Liver (tissue), 9 donors: ENCODE results near the gene TMEM8B. TPM values are rescaled to one million over a fixed set of nuclear protein-coding genes. Genes with fewer than 3 reads are reported as not detected.

Experiments
- DNase-seq: peaks from one replicate; pipeline ENCODE4 v3.0.0-alpha.2; 2017; ENCODE audit warnings: low spot score
- H3K27ac ChIP-seq, 2 donors: one replicate each; pipeline ENCODE4 v1.7.0; 2013; ENCODE audit warnings: inconsistent platforms in 2 of 2, low read length in 2 of 2, control low read depth in 1 of 2, low read depth in 1 of 2, mild to moderate bottlenecking in 1 of 2
- H3K27me3 ChIP-seq, 4 donors: one replicate each; pipeline versions ENCODE4 v1.6.1 to v1.7.0; 2013; ENCODE audit warnings: low read length in 3 of 4, inconsistent platforms in 1 of 4, mild to moderate bottlenecking in 1 of 4, moderate library complexity in 1 of 4; ENCODE audit not compliant: control insufficient read depth in 4 of 4, insufficient read depth in 4 of 4
- H3K36me3 ChIP-seq, 4 donors: one replicate each; pipeline versions ENCODE4 v1.6.1 to v1.7.0; 2013; ENCODE audit warnings: low read length in 3 of 4, mild to moderate bottlenecking in 3 of 4, low read depth in 1 of 4, moderate library complexity in 1 of 4; ENCODE audit not compliant: control insufficient read depth in 4 of 4, insufficient read depth in 3 of 4
- H3K4me1 ChIP-seq, 4 donors: one replicate each; pipeline versions ENCODE4 v1.6.1 to v1.7.0; 2013; ENCODE audit warnings: low read length in 3 of 4, mild to moderate bottlenecking in 3 of 4, moderate library complexity in 1 of 4; ENCODE audit not compliant: control insufficient read depth in 4 of 4, insufficient read depth in 4 of 4
- H3K4me3 ChIP-seq, 3 donors: one replicate each; pipeline versions ENCODE4 v1.6.1 to v1.7.0; 2013; ENCODE audit warnings: low read length in 3 of 3, control low read depth in 1 of 3, low read depth in 1 of 3, mild to moderate bottlenecking in 1 of 3
- H3K9ac ChIP-seq, 2 donors: one replicate each; pipeline ENCODE4 v1.7.0; 2013; ENCODE audit warnings: low read length in 2 of 2, mild to moderate bottlenecking in 2 of 2, moderate library complexity in 2 of 2, control low read depth in 1 of 2, low read depth in 1 of 2
- H3K9me3 ChIP-seq, 4 donors: one replicate each; pipeline versions ENCODE4 v1.6.1 to v1.7.0; 2013; ENCODE audit warnings: low read length in 3 of 4; ENCODE audit not compliant: control insufficient read depth in 4 of 4
- EGR1 ChIP-seq, 2 donors: IDR thresholded peaks; 2 replicates each; pipeline ENCODE4 v1.6.1; 2016 to 2018; ENCODE audit warnings: antibody characterized with exemption in 2 of 2, low read depth in 2 of 2
- FOXA1 ChIP-seq: IDR thresholded peaks from 2 replicates; pipeline ENCODE4 v1.6.1; 2016; ENCODE audit warnings: antibody characterized with exemption
- FOXA2 ChIP-seq: IDR thresholded peaks from 2 replicates; pipeline ENCODE4 v1.6.1; 2016; ENCODE audit warnings: antibody characterized with exemption
- HNF4A ChIP-seq, 2 donors: conservative IDR thresholded peaks; 2 replicates each; pipeline ENCODE4 v1.6.1; 2016; ENCODE audit warnings: antibody characterized with exemption in 2 of 2, mild to moderate bottlenecking in 2 of 2
- HNF4G ChIP-seq: IDR thresholded peaks from 2 replicates; pipeline ENCODE4 v1.6.1; 2016; ENCODE audit warnings: antibody characterized with exemption
- NR2F2 ChIP-seq: IDR thresholded peaks from 2 replicates; pipeline ENCODE4 v1.6.1; 2016; ENCODE audit warnings: antibody characterized with exemption
- RAD21 ChIP-seq, 2 donors: IDR thresholded peaks; 2 replicates each; pipeline ENCODE4 v1.6.1; 2016; ENCODE audit warnings: antibody characterized with exemption in 2 of 2, mild to moderate bottlenecking in 2 of 2
- RXRA ChIP-seq, 2 donors: IDR thresholded peaks; 2 replicates each; pipeline ENCODE4 v1.6.1; 2017 to 2018; ENCODE audit warnings: antibody characterized with exemption in 2 of 2, mild to moderate bottlenecking in 1 of 2
- SP1 ChIP-seq: IDR thresholded peaks from 2 replicates; pipeline ENCODE4 v1.6.1; 2018; ENCODE audit warnings: antibody characterized with exemption, mild to moderate bottlenecking
- TAF1 ChIP-seq: conservative IDR thresholded peaks from 2 replicates; pipeline ENCODE4 v1.6.1; 2016; ENCODE audit warnings: antibody characterized with exemption, mild to moderate bottlenecking
- YY1 ChIP-seq: IDR thresholded peaks from 2 replicates; pipeline ENCODE4 v1.6.1; 2016; ENCODE audit warnings: antibody characterized with exemption, mild to moderate bottlenecking
- ZBTB33 ChIP-seq: IDR thresholded peaks from 2 replicates; pipeline ENCODE4 v1.6.1; 2016; ENCODE audit warnings: antibody characterized with exemption
- WGBS: extraction: QIAGEN DNeasy Blood & Tissue Kit; methylation state at CpG from one replicate; pipeline ENCODE4 v1.1.7; 2013; 5-methylcytosine and 5-hydroxymethylcytosine counted together
- polyA plus RNA-seq, 2 donors: library from polyadenylated mRNA; stranded (reverse) in 1 of 2; unstranded in 1 of 2; fragments of 200-250 nt in 1 of 2; fragments of >200 nt in 1 of 2; fragmentation: Nextera tagmentation in 1 of 2; extraction: Ambion mirVana in 1 of 2; gene quantifications; one replicate each; pipeline versions ENCODE4 v1.2.1 to v1.2.3, GENCODE V29; 2013 to 2015
- total RNA-seq, 2 donors: library from RNA; depleted of rRNA; stranded (reverse); fragments of >200 nt; gene quantifications; one replicate each; pipeline ENCODE4 v1.2.3, GENCODE V29; 2014
- TF ChIP-seq, protein P1 (sequence below): IDR thresholded peaks from 2 replicates; pipeline ENCODE4 v1.6.1; 2016; ENCODE audit warnings: antibody characterized with exemption, mild to moderate bottlenecking
- TF ChIP-seq, protein P2 (sequence below): IDR thresholded peaks from 2 replicates; pipeline ENCODE4 v1.6.1; 2016; ENCODE audit warnings: antibody characterized with exemption
- TF ChIP-seq, protein P3 (sequence below): fragments of 150-350 bp; IDR thresholded peaks from 2 replicates; pipeline ENCODE4 v1.5.1; 2017; ENCODE audit warnings: improper control_type of control experiment, low read depth, low read length; ENCODE audit not compliant: missing input control
- donor health status: healthy.
- donor health status: healthy.
- donor health status: healthy.
- donor health status: healthy.
- donor health status: healthy.

Gene TMEM8B
- total and polyA plus RNA-seq, 4 donors, result 1.1 to 5.4 (median 2.7) TPM

- H3K4me3 ChIP-seq, result no peak overlapping the region
- no peaks in the 10 kb centered on the region for H3K9me3 ChIP-seq
- H3K9ac ChIP-seq, result no peak overlapping the region
- no peaks in the 10 kb centered on the region for H3K36me3 ChIP-seq
- peaks cover 9 to 17% (median 13%) of the 10 kb centered on the region in 4 donors for H3K4me1 ChIP-seq
- H3K27ac ChIP-seq, result no peak overlapping the region
- 95% methylated on average over 5 of the region's 5 CpGs for WGBS
- H3K27me3 ChIP-seq, result no peaks in the 10 kb centered on the region
- TF ChIP-seq RAD21 (IDR thresholded peaks at IDR 0.05) (no peak), HNF4A (conservative IDR thresholded peaks at IDR 0.05) (no peak)
- DNase-seq, result no peak
Measured at GRCh38 chr9:35839926-35840325, 10.9 kb downstream of the TMEM8B start.

DNA sequence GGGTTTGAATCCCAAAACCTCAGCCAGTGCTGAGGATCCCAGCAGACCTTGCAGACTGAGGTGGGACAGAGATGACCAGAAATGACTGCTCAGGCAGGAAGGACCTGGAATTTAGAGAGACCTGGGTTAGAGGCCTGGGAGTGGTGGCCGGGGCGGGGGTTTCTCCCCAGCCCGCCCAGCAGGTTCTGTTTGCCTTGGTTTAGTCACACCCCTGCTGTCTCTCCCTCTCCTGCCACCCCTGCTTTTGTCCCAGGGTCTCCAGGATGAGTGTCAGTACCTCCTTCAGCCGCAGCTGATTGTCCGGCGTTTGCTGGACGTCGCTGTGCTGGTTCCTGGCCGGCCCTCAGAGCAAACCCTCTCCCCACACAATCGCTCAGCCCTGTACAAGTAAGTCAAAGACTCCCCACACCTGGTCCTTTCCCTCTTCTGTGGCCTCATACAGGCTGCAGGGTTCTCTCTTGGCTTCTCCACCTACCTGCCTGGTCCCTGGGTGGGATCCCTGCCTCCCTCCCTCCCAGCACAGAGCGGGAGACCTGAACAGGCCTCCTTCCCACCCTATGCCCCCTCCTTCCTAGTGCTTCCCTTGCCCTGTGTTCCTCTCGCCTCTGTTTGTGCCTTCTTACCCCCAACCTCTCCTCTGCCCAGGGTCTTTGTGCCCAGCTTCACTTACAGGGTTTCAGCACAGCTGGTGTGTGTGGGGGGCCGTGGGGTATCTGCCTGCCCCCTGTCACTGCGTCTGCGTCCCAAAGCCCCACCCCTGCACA is 12.0 kb downstream of the TMEM8B start:
- Histone ChIP-seq H3K36me3 (no peaks in the 10 kb centered on the region), H3K4me3 (no peak overlapping the region), H3K9me3 (no peaks in the 10 kb centered on the region), H3K27ac (no peak overlapping the region), H3K4me1 (peaks cover under 1 to 7% (median 3%) of the 10 kb centered on the region in 4 donors), H3K9ac (no peak overlapping the region), H3K27me3 (no peaks in the 10 kb centered on the region)
- WGBS, result 98% methylated on average over 15 of the region's 15 CpGs
- TF ChIP-seq, protein P1, sequence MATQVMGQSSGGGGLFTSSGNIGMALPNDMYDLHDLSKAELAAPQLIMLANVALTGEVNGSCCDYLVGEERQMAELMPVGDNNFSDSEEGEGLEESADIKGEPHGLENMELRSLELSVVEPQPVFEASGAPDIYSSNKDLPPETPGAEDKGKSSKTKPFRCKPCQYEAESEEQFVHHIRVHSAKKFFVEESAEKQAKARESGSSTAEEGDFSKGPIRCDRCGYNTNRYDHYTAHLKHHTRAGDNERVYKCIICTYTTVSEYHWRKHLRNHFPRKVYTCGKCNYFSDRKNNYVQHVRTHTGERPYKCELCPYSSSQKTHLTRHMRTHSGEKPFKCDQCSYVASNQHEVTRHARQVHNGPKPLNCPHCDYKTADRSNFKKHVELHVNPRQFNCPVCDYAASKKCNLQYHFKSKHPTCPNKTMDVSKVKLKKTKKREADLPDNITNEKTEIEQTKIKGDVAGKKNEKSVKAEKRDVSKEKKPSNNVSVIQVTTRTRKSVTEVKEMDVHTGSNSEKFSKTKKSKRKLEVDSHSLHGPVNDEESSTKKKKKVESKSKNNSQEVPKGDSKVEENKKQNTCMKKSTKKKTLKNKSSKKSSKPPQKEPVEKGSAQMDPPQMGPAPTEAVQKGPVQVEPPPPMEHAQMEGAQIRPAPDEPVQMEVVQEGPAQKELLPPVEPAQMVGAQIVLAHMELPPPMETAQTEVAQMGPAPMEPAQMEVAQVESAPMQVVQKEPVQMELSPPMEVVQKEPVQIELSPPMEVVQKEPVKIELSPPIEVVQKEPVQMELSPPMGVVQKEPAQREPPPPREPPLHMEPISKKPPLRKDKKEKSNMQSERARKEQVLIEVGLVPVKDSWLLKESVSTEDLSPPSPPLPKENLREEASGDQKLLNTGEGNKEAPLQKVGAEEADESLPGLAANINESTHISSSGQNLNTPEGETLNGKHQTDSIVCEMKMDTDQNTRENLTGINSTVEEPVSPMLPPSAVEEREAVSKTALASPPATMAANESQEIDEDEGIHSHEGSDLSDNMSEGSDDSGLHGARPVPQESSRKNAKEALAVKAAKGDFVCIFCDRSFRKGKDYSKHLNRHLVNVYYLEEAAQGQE, result no peak
- TF ChIP-seq, protein P2, sequence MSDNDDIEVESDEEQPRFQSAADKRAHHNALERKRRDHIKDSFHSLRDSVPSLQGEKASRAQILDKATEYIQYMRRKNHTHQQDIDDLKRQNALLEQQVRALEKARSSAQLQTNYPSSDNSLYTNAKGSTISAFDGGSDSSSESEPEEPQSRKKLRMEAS, result no peak
- TF ChIP-seq EGR1 (IDR thresholded peaks at IDR 0.05; ENCODE audit: low read depth in 2 of 2) (no peak), FOXA1 (no peak)
- DNase-seq, result no peak

- H3K27ac ChIP-seq, result no peak overlapping the region
- no peak for DNase-seq
- H3K4me3 ChIP-seq, result no peak overlapping the region
- H3K27me3 ChIP-seq, result no peaks in the 10 kb centered on the region
- peaks cover 0 to 2% (median 0%) of the 10 kb centered on the region in 4 donors for H3K36me3 ChIP-seq
- TF ChIP-seq NR2F2 (no peak), HNF4G (no peak), RAD21 (IDR thresholded peaks at IDR 0.05) (no peak), YY1 (no peak), SP1 (no peak), EGR1 (IDR thresholded peaks at IDR 0.05; ENCODE audit: low read depth in 2 of 2) (no peak), HNF4A (conservative IDR thresholded peaks at IDR 0.05) (no peak), FOXA2 (no peak), RXRA (IDR thresholded peaks at IDR 0.05) (no peak), TAF1 (no peak), ZBTB33 (no peak)
- TF ChIP-seq, protein P2, result no peak
- TF ChIP-seq, protein P3, sequence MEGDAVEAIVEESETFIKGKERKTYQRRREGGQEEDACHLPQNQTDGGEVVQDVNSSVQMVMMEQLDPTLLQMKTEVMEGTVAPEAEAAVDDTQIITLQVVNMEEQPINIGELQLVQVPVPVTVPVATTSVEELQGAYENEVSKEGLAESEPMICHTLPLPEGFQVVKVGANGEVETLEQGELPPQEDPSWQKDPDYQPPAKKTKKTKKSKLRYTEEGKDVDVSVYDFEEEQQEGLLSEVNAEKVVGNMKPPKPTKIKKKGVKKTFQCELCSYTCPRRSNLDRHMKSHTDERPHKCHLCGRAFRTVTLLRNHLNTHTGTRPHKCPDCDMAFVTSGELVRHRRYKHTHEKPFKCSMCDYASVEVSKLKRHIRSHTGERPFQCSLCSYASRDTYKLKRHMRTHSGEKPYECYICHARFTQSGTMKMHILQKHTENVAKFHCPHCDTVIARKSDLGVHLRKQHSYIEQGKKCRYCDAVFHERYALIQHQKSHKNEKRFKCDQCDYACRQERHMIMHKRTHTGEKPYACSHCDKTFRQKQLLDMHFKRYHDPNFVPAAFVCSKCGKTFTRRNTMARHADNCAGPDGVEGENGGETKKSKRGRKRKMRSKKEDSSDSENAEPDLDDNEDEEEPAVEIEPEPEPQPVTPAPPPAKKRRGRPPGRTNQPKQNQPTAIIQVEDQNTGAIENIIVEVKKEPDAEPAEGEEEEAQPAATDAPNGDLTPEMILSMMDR, result no peak
- peaks cover 0 to 5% (median 1%) of the 10 kb centered on the region in 4 donors for H3K4me1 ChIP-seq
- 83% methylated on average over 5 of the region's 5 CpGs for WGBS
- no peaks in the 10 kb centered on the region for H3K9me3 ChIP-seq
- no peak overlapping the region for H3K9ac ChIP-seq
Measured at GRCh38 chr9:35841645-35841900, 12.5 kb downstream of the TMEM8B start.
